HEK293T (cell line): ENCODE data around the gene ABCA3.

Experiments
- ARNT ChIP-seq: fragments of 450-650 bp; IDR thresholded peaks from 2 replicates; pipeline ENCODE4 v1.6.1; 2017; ENCODE audit warnings: mild to moderate bottlenecking
- BHLHE40 ChIP-seq: fragments of 450-650 bp; IDR thresholded peaks from 2 replicates; pipeline ENCODE4 v1.6.1; 2016; ENCODE audit warnings: mild to moderate bottlenecking, moderate library complexity, borderline replicate concordance
- CTBP1 ChIP-seq: fragments of 450-650 bp; IDR thresholded peaks from 2 replicates; pipeline ENCODE4 v1.6.1; 2016; ENCODE audit warnings: borderline replicate concordance
- ELF4 ChIP-seq: fragments of 450-650 bp; IDR thresholded peaks from 2 replicates; pipeline ENCODE4 v1.6.1; 2017; ENCODE audit warnings: antibody characterized with exemption
- FOXA1 ChIP-seq: fragments of 450-650 bp; IDR thresholded peaks from 2 replicates; pipeline ENCODE4 v1.6.1; 2016; ENCODE audit warnings: mild to moderate bottlenecking
- FOXK2 ChIP-seq: fragments of 450-650 bp; IDR thresholded peaks from 2 replicates; pipeline ENCODE4 v1.6.1; 2016; ENCODE audit warnings: mild to moderate bottlenecking
- FOXM1 ChIP-seq: fragments of 450-650 bp; IDR thresholded peaks from 2 replicates; pipeline ENCODE4 v1.6.1; 2017; ENCODE audit warnings: mild to moderate bottlenecking, borderline replicate concordance
- HDGF ChIP-seq: fragments of 450-650 bp; IDR thresholded peaks from 2 replicates; pipeline ENCODE4 v1.6.1; 2017; ENCODE audit warnings: antibody characterized with exemption, borderline replicate concordance
- L3MBTL2 ChIP-seq: fragments of 450-650 bp; conservative IDR thresholded peaks from 2 replicates; pipeline ENCODE4 v1.6.1; 2016; ENCODE audit warnings: mild to moderate bottlenecking
- PKNOX1 ChIP-seq: fragments of 450-650 bp; IDR thresholded peaks from 2 replicates; pipeline ENCODE4 v1.6.1; 2016
- SP1 ChIP-seq: fragments of 450-650 bp; IDR thresholded peaks from 2 replicates; pipeline ENCODE4 v1.6.1; 2017
- SUZ12 ChIP-seq: fragments of 450-650 bp; IDR thresholded peaks from 2 replicates; pipeline ENCODE4 v1.6.1; 2016; ENCODE audit warnings: mild to moderate bottlenecking
- TARDBP ChIP-seq: fragments of 450-650 bp; IDR thresholded peaks from 2 replicates; pipeline ENCODE4 v1.6.1; 2016
- ZNF384 ChIP-seq: fragments of 450-650 bp; IDR thresholded peaks from 2 replicates; pipeline ENCODE4 v1.6.1; 2016

GRCh38 chr16:2339521-2340484 lies 725 bp downstream of the ABCA3 start:
- no peak for TF ChIP-seq FOXM1
- no peak for TF ChIP-seq PKNOX1
- TF ChIP-seq ZNF384 = no peak
- TF ChIP-seq SP1 = no peak
- no peak for TF ChIP-seq BHLHE40
- no peak for TF ChIP-seq SUZ12
- no peak for TF ChIP-seq HDGF
- no peak for TF ChIP-seq TARDBP
- no peak for TF ChIP-seq ELF4
- TF ChIP-seq ARNT = no peak
- TF ChIP-seq FOXA1 = no peak
- peak; percentile 92 for TF ChIP-seq L3MBTL2
- no peak for TF ChIP-seq FOXK2
- TF ChIP-seq CTBP1 = 0 out of 2 replicates have a peak, but pooled peaks have one; percentile 56
